Upper lobe of left lung (tissue), 6 donors: Measurements from ENCODE around the gene BMERB1. TPM values are rescaled to one million over a fixed set of nuclear protein-coding genes. Genes with fewer than 3 reads are reported as not detected.
"Not testable (repeated sequence)": the region's sequence is repeated elsewhere in the genome, so short reads cannot be mapped to it uniquely, and the experiment has no call there.

Experiments
- ATAC-seq, 2 donors: fragments of 200-7000 bp; cut with Tn5 transposase; one replicate each; pipeline ENCODE4 v1.9.1; 2022; ENCODE audit warnings: mild to moderate bottlenecking in 2 of 2, moderate library complexity in 2 of 2; ENCODE audit not compliant: low FRiP score in 2 of 2
- DNase-seq, 2 donors: peaks; one replicate each; pipeline ENCODE4 v3.0.0-alpha.2; 2019 to 2020
- H3K27ac ChIP-seq, 4 donors: fragments of 200-600 bp; sonication (generic); one replicate each; pipeline ENCODE4 v1.5.1; 2016 to 2019
- H3K27me3 ChIP-seq, 4 donors: fragments of 200-600 bp; sonication (generic); one replicate each; pipeline ENCODE4 v1.5.1; 2017 to 2019
- H3K36me3 ChIP-seq, 4 donors: fragments of 200-600 bp; sonication (generic); one replicate each; pipeline ENCODE4 v1.5.1; 2016 to 2019
- H3K4me1 ChIP-seq, 4 donors: fragments of 200-600 bp; sonication (generic); one replicate each; pipeline ENCODE4 v1.5.1; 2018 to 2019
- H3K4me3 ChIP-seq, 4 donors: fragments of 200-600 bp; sonication (generic); one replicate each; pipeline ENCODE4 v1.5.1; 2017 to 2019; ENCODE audit warnings: mild to moderate bottlenecking in 2 of 4, moderate library complexity in 1 of 4
- H3K9me3 ChIP-seq, 4 donors: fragments of 200-600 bp; sonication (generic); one replicate each; pipeline ENCODE4 v1.5.1; 2018 to 2019
- EP300 ChIP-seq, 4 donors: sonication (generic); formaldehyde crosslinking; IDR thresholded peaks; one replicate each; pipeline ENCODE4 v1.5.1; 2017; ENCODE audit warnings: antibody characterized with exemption in 4 of 4, control low read depth in 2 of 4
- POLR2A ChIP-seq, 4 donors: fragments of 450-650 bp; IDR thresholded peaks; one replicate each; pipeline ENCODE4 v1.5.1; 2016 to 2017; ENCODE audit warnings: antibody characterized with exemption in 4 of 4, mild to moderate bottlenecking in 2 of 4
- POLR2AphosphoS5 ChIP-seq, 2 donors: sonication (generic); formaldehyde crosslinking; IDR thresholded peaks; one replicate each; pipeline ENCODE4 v1.5.1; 2017; ENCODE audit warnings: antibody characterized with exemption in 2 of 2
- WGBS, 2 donors: methylation state at CpG; one replicate each; pipeline ENCODE4 v1.1.5; 2017 to 2018; 5-methylcytosine and 5-hydroxymethylcytosine counted together
- total RNA-seq, 6 donors: library from RNA; depleted of rRNA in 4 of 6; stranded (reverse); fragments of >200 nt in 4 of 6; gene quantifications; one replicate each; pipeline versions ENCODE4 v1.1.0 to v1.2.1, GENCODE V29; 2016 to 2021
- TF ChIP-seq, protein P1 (sequence below), 6 experiments: fragments of 450-650 bp in 4 of 6; fragments of 200-600 bp in 2 of 6; sonication (generic) in 2 of 6; IDR thresholded peaks; one replicate each; pipeline ENCODE4 v1.5.1; 2016 to 2019; ENCODE audit warnings: antibody characterized with exemption in 6 of 6
- donor health status: DM: no; HTN: no; CAD: no; lungs with moderate emphysema.
- donor health status: DM: no; HTN: yes; CAD: no; lungs with severe emphysema.

The BMERB1 gene
- total RNA-seq, 6 donors from 2014 or later = 5.2 to 27.6 (median 16.1) TPM

DNA sequence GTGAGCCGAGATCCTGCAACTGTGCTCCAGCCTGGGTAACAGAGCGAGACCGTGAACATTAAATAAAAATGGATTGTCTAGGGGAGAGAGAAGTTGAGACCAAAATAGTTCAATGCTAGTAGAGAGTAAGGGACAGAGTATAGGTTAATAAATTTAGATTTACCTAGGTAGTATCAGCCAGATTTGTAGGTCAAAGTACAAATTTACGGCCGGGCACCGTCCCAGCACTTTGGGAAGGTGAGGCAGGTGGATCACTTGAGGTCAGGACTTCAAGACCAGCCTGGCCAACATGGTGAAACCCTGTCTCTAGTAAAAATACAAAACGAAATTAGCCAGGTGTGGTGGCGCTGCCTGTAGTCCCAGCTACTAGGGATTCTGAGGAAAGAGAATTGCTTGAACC lies 12.2 kb upstream of the BMERB1 start:
- Histone ChIP-seq H3K9me3 (no peaks in the 10 kb centered on the region), H3K36me3 (no peaks in the 10 kb centered on the region), H3K4me3 (no peak overlapping the region), H3K27ac (no peak overlapping the region), H3K27me3 (no peaks in the 10 kb centered on the region), H3K4me1 (no peaks in the 10 kb centered on the region)
- TF ChIP-seq, protein P1, sequence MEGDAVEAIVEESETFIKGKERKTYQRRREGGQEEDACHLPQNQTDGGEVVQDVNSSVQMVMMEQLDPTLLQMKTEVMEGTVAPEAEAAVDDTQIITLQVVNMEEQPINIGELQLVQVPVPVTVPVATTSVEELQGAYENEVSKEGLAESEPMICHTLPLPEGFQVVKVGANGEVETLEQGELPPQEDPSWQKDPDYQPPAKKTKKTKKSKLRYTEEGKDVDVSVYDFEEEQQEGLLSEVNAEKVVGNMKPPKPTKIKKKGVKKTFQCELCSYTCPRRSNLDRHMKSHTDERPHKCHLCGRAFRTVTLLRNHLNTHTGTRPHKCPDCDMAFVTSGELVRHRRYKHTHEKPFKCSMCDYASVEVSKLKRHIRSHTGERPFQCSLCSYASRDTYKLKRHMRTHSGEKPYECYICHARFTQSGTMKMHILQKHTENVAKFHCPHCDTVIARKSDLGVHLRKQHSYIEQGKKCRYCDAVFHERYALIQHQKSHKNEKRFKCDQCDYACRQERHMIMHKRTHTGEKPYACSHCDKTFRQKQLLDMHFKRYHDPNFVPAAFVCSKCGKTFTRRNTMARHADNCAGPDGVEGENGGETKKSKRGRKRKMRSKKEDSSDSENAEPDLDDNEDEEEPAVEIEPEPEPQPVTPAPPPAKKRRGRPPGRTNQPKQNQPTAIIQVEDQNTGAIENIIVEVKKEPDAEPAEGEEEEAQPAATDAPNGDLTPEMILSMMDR (IDR thresholded peaks at IDR 0.05) = no peak
- no peak for TF ChIP-seq POLR2AphosphoS5 (IDR thresholded peaks at IDR 0.05)
- TF ChIP-seq EP300 (IDR thresholded peaks at IDR 0.05) = no peak
- TF ChIP-seq POLR2A (IDR thresholded peaks at IDR 0.05) = no peak
- ATAC-seq (no peak), DNase-seq (no peak)
- WGBS, 2 donors = 86 to 89% methylated on average over 8 of the region's 8 CpGs

DNA sequence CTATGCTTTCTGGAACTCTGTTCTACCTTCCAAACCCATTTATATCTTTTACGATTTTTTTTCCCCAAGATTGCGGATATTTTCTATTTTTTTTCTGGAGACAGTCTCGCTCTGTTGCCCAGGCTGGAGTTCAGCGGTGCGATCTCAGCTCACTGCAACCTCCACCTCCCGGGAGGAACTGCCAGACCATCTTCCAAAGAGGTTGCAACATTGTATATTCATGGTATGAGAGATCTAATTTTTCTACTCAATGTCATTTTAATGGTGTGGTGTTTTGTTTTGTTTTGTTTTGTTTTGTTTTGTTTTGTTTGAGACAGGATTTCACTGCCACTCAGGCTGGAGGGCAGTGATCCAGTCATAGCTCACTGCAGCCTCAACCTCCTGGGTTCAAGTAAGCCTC lies 8.5 kb upstream of the BMERB1 start:
- no peak overlapping the region for H3K4me3 ChIP-seq
- peaks cover 0 to 8% (median 6%) of the 10 kb centered on the region in 4 donors for H3K4me1 ChIP-seq
- DNase-seq (no peak), ATAC-seq (no peak)
- no peaks in the 10 kb centered on the region for H3K27me3 ChIP-seq
- no peaks in the 10 kb centered on the region for H3K36me3 ChIP-seq
- TF ChIP-seq POLR2A (IDR thresholded peaks at IDR 0.05) (no peak), EP300 (IDR thresholded peaks at IDR 0.05) (no peak)
- TF ChIP-seq, protein P1 (IDR thresholded peaks at IDR 0.05) = no peak
- H3K9me3 ChIP-seq = no peaks in the 10 kb centered on the region
- no peak overlapping the region for H3K27ac ChIP-seq
- 69 to 73% methylated on average over 6 of the region's 6 CpGs for WGBS, 2 donors

DNA sequence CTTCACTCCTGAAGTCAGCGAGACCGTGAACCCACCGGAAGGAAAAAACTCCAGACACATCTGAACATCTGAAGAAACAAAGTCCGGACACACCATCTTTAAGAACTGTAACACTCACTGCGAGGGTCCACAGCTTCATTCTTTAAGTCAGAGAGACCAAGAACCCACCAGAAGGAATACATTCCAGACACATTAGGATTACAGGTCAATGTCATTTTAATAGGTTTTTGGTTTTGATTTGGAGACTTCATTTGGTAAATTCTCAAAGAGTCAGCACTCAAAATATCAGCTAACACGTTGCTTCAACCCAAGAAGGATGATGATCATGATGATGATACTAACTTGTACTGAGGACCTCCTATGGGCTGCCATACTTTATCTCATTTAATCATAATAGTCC lies 7.6 kb upstream of the BMERB1 start:
- Histone ChIP-seq H3K4me1 (peaks cover 0 to 8% (median 6%) of the 10 kb centered on the region in 4 donors), H3K4me3 (no peak overlapping the region), H3K27me3 (no peaks in the 10 kb centered on the region), H3K36me3 (no peaks in the 10 kb centered on the region), H3K9me3 (no peaks in the 10 kb centered on the region), H3K27ac (no peak overlapping the region)
- 65 to 67% methylated on average over 6 of the region's 6 CpGs for WGBS, 2 donors
- no peak for DNase-seq
- TF ChIP-seq, protein P1 (IDR thresholded peaks at IDR 0.05) = no peak
- TF ChIP-seq EP300 (IDR thresholded peaks at IDR 0.05) (no peak), POLR2AphosphoS5 (IDR thresholded peaks at IDR 0.05) (no peak), POLR2A (IDR thresholded peaks at IDR 0.05) (no peak)
- no peak for ATAC-seq

DNA sequence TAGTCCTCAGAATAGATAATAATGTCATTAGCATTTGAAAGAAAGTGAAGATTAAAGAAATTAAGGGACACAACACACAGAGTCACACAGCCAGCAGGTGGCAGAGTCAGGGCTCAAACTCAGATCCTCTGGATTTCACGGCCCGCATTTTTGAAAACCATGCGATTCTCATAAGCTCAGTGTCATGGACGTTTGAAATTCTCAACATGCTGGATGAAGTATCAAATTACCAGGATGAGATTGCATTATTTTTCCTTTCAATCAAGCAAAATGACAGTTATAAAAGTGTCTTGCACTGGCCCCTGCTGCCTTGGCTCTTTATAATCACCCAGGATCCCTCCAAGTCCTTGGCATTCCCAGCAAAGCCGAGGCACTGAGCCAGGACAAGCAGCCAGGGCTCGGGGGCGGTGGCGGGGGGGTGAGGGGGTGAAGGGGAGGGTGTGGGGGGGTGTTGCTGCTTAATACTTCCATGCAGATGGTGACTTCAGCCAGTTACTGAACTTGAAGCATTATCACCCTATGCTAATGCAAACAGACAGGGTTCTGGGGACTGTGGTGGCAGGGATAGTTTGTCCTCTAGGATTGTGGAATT lies 6.6 kb upstream of the BMERB1 start:
- ATAC-seq (peak; percentile 55 to 90), DNase-seq (peak; percentile 59 to 69)
- TF ChIP-seq POLR2A (IDR thresholded peaks at IDR 0.05) (no peak), POLR2AphosphoS5 (IDR thresholded peaks at IDR 0.05) (no peak), EP300 (IDR thresholded peaks at IDR 0.05) (no peak)
- TF ChIP-seq, protein P1 (IDR thresholded peaks at IDR 0.05) = peak; percentile 33 to 59 (median 44)
- Histone ChIP-seq H3K27me3 (no peaks in the 10 kb centered on the region), H3K27ac (no peak overlapping the region), H3K4me3 (no peak overlapping the region), H3K4me1 (peaks cover 0 to 8% (median 6%) of the 10 kb centered on the region in 4 donors), H3K9me3 (no peaks in the 10 kb centered on the region), H3K36me3 (no peaks in the 10 kb centered on the region)
- WGBS, 2 donors = 4 to 16% methylated on average over 7 to 8 of the region's 8 CpGs

DNA sequence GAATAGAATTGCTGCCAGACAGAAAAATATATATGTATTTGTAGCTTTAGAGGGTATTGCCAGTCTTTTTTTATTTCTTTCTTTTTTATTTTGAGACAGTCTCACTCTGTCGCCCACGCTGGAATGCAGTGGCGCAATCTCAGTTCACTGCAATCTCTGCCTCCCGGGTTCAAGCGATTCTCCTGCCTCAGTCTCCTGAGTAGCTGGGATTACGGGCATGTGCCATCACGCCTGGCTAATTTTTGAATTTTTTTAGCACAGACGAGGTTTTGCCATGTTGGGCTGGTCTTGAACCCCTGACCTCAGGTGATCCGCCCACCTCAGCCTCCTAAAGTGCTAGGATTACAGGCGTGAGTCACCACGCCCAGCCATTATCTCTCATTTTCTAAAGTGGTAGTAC lies 3.5 kb upstream of the BMERB1 start:
- H3K4me1 ChIP-seq = peaks cover 3 to 25% (median 14%) of the 10 kb centered on the region in 4 donors
- not testable (repeated sequence) for H3K4me3 ChIP-seq, H3K27ac ChIP-seq, ATAC-seq, DNase-seq, H3K9me3 ChIP-seq, H3K36me3 ChIP-seq
- WGBS, 2 donors = 82 to 90% methylated on average over 11 of the region's 11 CpGs
- peaks cover 0 to 11% (median 0%) of the 10 kb centered on the region in 4 donors for H3K27me3 ChIP-seq
